T-cell (primary cell): ENCODE measurements around the gene HOXD13. TPM values are rescaled to one million over a fixed set of nuclear protein-coding genes. Genes with fewer than 3 reads are reported as not detected.

Experiments used
- ATAC-seq, 4 experiments: fragments of 200-7000 bp in 3 of 4; fragments of 150-1000 bp in 1 of 4; cut with Tn5 transposase; replicated peaks in 1 of 4; 1 replicate in 3 of 4; 2 replicates in 1 of 4; pipeline ENCODE4 v1.10.0; 2021; ENCODE audit warnings: moderate library complexity in 3 of 4, mild to moderate bottlenecking in 2 of 4, moderate number of reproducible peaks in 1 of 4
- CTCF ChIA-PET, 2 donors: fragments of 300-600 bp; sonication (Branson Sonifier 250); formaldehyde crosslinking; loops; one replicate each; lab custom pipeline; 2022; ENCODE audit warnings: antibody characterized with exemption in 2 of 2; lab: Charles Lee
- POLR2A ChIA-PET, 2 donors: fragments of 300-600 bp; sonication (Branson Sonifier 250); formaldehyde crosslinking; loops; one replicate each; lab custom pipeline; 2022; ENCODE audit warnings: antibody characterized with exemption in 2 of 2; lab: Charles Lee
- DNase-seq, 35 experiments: peaks; one replicate each; pipeline versions ENCODE4 v3.0.0 to v3.0.0-alpha.2; 2013 to 2023
- H3K27ac ChIP-seq: one replicate; pipeline ENCODE4 v1.5.1; 2013; ENCODE audit warnings: low read length
- H3K27me3 ChIP-seq, 2 experiments: replicated peaks in 1 of 2; 1 replicate in 1 of 2; 2 replicates in 1 of 2; pipeline versions ENCODE4 v1.6.1 to v1.7.0; 2013; ENCODE audit warnings: low read length in 1 of 2, mixed read lengths in 1 of 2; ENCODE audit not compliant: control insufficient read depth in 2 of 2, insufficient read depth in 2 of 2; ENCODE audit errors: extremely low read depth in 1 of 2
- H3K36me3 ChIP-seq, 2 donors: 1 replicate in 1 of 2; 2 replicates in 1 of 2; pipeline versions ENCODE4 v1.6.1 to v1.7.0; 2013; ENCODE audit warnings: low read length in 1 of 2; ENCODE audit not compliant: control insufficient read depth in 2 of 2, insufficient read depth in 1 of 2; ENCODE audit errors: extremely low read depth in 1 of 2
- H3K4me1 ChIP-seq, 2 experiments: 1 replicate in 1 of 2; 2 replicates in 1 of 2; pipeline versions ENCODE4 v1.6.1 to v1.7.0; 2013; ENCODE audit warnings: low read length in 2 of 2, mixed read lengths in 1 of 2; ENCODE audit not compliant: insufficient read depth in 2 of 2, control insufficient read depth in 1 of 2; ENCODE audit errors: extremely low read depth in 1 of 2
- H3K4me3 ChIP-seq, 2 donors: 1 replicate in 1 of 2; 2 replicates in 1 of 2; pipeline versions ENCODE4 v1.5.1 to v1.7.0; 2013; ENCODE audit warnings: mild to moderate bottlenecking in 2 of 2, low read length in 1 of 2, moderate library complexity in 1 of 2; ENCODE audit not compliant: control insufficient read depth in 1 of 2; ENCODE audit errors: extremely low read depth in 1 of 2
- H3K9me3 ChIP-seq: 2 replicates; pipeline ENCODE4 v1.7.0; 2013
- H3K27ac Mint-ChIP-seq, 2 donors: one replicate each; pipeline ENCODE4 v1.8.0; 2020 to 2021; ENCODE audit warnings: mild to moderate bottlenecking in 2 of 2, mixed read lengths in 2 of 2
- H3K27me3 Mint-ChIP-seq, 2 donors: one replicate each; pipeline ENCODE4 v1.8.0; 2021 to 2022; ENCODE audit warnings: mixed read lengths in 2 of 2
- H3K36me3 Mint-ChIP-seq: one replicate; pipeline ENCODE4 v1.8.0; 2021; ENCODE audit warnings: mixed read lengths
- H3K4me1 Mint-ChIP-seq, 3 donors: one replicate each; pipeline ENCODE4 v1.8.0; 2020 to 2022; ENCODE audit warnings: mixed read lengths in 3 of 3, mild to moderate bottlenecking in 1 of 3
- H3K4me3 Mint-ChIP-seq, 3 donors: one replicate each; pipeline ENCODE4 v1.8.0; 2020 to 2022; ENCODE audit warnings: mild to moderate bottlenecking in 3 of 3, mixed read lengths in 3 of 3, moderate library complexity in 3 of 3
- H3K9me3 Mint-ChIP-seq, 3 donors: one replicate each; pipeline ENCODE4 v1.8.0; 2020 to 2022; ENCODE audit warnings: mixed read lengths in 3 of 3
- WGBS: methylation state at CpG from one replicate; pipeline ENCODE4 v1.1.5; 2013; ENCODE audit warnings: missing lambda C conversion rate; ENCODE audit not compliant: insufficient coverage; 5-methylcytosine and 5-hydroxymethylcytosine counted together
- total RNA-seq, 35 experiments: library from RNA in 6 of 35; stranded (reverse) in 6 of 35; fragments of 120-200 nt in 1 of 35; gene quantifications; one replicate each; pipeline versions ENCODE4 v1.2.1 to v1.2.4 and lab custom pipeline; 2013 to 2026

Gene HOXD13
- total RNA-seq, 5 donors from 2014 or later (not counting 1 experiment from before 2014, with no cell fraction given): not detected

DNA sequence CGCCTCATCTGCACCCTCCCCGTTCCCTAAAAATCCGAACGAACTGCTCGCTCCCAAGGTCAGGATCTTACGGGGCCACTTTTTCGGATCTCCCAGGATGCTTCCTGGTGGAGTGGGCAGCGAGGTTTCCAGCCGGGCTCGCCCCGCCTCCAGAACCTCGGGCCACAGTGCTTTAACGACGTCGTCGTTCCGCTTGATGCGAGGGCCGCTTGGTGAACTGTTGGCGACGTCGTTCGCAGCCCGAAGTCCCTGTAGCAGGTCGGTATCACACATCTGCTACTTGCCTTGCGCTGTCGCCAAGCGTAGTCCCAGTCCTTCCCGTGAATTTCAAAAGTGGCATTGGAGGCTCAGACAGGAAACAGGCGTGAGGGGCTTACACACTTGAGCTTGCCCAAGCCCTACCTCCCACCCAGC is 24.1 kb upstream of the HOXD13 start:
- POLR2A ChIA-PET: no interaction called here
- no peak overlapping the region for H3K4me3 Mint-ChIP-seq
- H3K36me3 Mint-ChIP-seq: no peaks in the 10 kb centered on the region
- H3K36me3 ChIP-seq: no peaks in the 10 kb centered on the region
- no peaks in the 10 kb centered on the region for H3K9me3 Mint-ChIP-seq
- DNase-seq (no peak), ATAC-seq (no peak)
- H3K9me3 ChIP-seq: no peaks in the 10 kb centered on the region
- peaks cover 72 to 79% of the 10 kb centered on the region in 2 donors for H3K27me3 Mint-ChIP-seq
- no peak overlapping the region for H3K27ac Mint-ChIP-seq
- CTCF ChIA-PET: no interaction called here
- H3K4me1 ChIP-seq: peaks cover 0 to 13% of the 10 kb centered on the region in 2 experiments
- WGBS: 12% methylated on average over 25 of the region's 30 CpGs
- H3K4me3 ChIP-seq: no peak overlapping the region
- peaks cover 10 to 16% (median 12%) of the 10 kb centered on the region in 3 donors for H3K4me1 Mint-ChIP-seq
- H3K27ac ChIP-seq: no peak overlapping the region
- H3K27me3 ChIP-seq: peaks cover 33 to 78% of the 10 kb centered on the region in 2 experiments

GRCh38 chr2:176071330-176072291 is 20.9 kb upstream of the HOXD13 start:
- peaks cover 10 to 14% (median 12%) of the 10 kb centered on the region in 3 donors for H3K4me1 Mint-ChIP-seq
- POLR2A ChIA-PET: no interaction called here

GRCh38 chr2:176072292-176072669 is 20.2 kb upstream of the HOXD13 start:
- Histone ChIP-seq H3K36me3 (no peaks in the 10 kb centered on the region), H3K9me3 (peaks cover 2% of the 10 kb centered on the region), H3K27me3 (peaks cover 38 to 77% of the 10 kb centered on the region in 2 experiments), H3K27ac (no peak overlapping the region), H3K4me3 (peak overlapping the region in 1 of 2 donors; percentile 5), H3K4me1 (peaks cover 0 to 7% of the 10 kb centered on the region in 2 experiments)
- H3K4me1 Mint-ChIP-seq: peaks cover 8 to 12% (median 11%) of the 10 kb centered on the region in 3 donors
- H3K4me3 Mint-ChIP-seq: no peak overlapping the region
- CTCF ChIA-PET: no interaction called here
- no peaks in the 10 kb centered on the region for H3K36me3 Mint-ChIP-seq
- H3K9me3 Mint-ChIP-seq: peaks cover 7 to 9% (median 8%) of the 10 kb centered on the region in 3 donors
- DNase-seq: no peak
- peaks cover 83 to 94% of the 10 kb centered on the region in 2 donors for H3K27me3 Mint-ChIP-seq
- ATAC-seq: no peak
- POLR2A ChIA-PET: no interaction called here
- no CpG with 5 or more reads among the region's 5 CpGs for WGBS
- no peak overlapping the region for H3K27ac Mint-ChIP-seq

More at GRCh38 chr2:176071330-176072291, 20.9 kb upstream of the HOXD13 start:
- Histone ChIP-seq H3K4me3 (peak overlapping the region in 1 of 2 donors; percentile 5), H3K9me3 (peaks cover 2% of the 10 kb centered on the region), H3K27ac (no peak overlapping the region), H3K36me3 (no peaks in the 10 kb centered on the region), H3K27me3 (peaks cover 38 to 84% of the 10 kb centered on the region in 2 experiments), H3K4me1 (peaks cover 0 to 13% of the 10 kb centered on the region in 2 experiments)
- Mint-ChIP-seq H3K27ac (no peak overlapping the region), H3K36me3 (no peaks in the 10 kb centered on the region), H3K9me3 (peaks cover 7 to 8% (median 8%) of the 10 kb centered on the region in 3 donors), H3K27me3 (peaks cover 76 to 90% of the 10 kb centered on the region in 2 donors), H3K4me3 (no peak overlapping the region)
- no peak for DNase-seq
- no peak for ATAC-seq
- WGBS: 15% methylated on average over 52 of the region's 58 CpGs
- CTCF ChIA-PET: no interaction called here

- WGBS: 8% methylated on average over 18 of the region's 29 CpGs
- DNase-seq (no peak), ATAC-seq (no peak)
- peaks cover 82 to 89% of the 10 kb centered on the region in 2 donors for H3K27me3 Mint-ChIP-seq
- no peak overlapping the region for H3K4me3 ChIP-seq
- POLR2A ChIA-PET: no interaction called here
- peaks cover 36 to 67% of the 10 kb centered on the region in 2 experiments for H3K27me3 ChIP-seq
- peaks cover 6 to 8% (median 6%) of the 10 kb centered on the region in 3 donors for H3K4me1 Mint-ChIP-seq
- H3K36me3 Mint-ChIP-seq: no peaks in the 10 kb centered on the region
- peaks cover 8 to 9% (median 9%) of the 10 kb centered on the region in 3 donors for H3K9me3 Mint-ChIP-seq
- no peak overlapping the region for H3K27ac Mint-ChIP-seq
- no peaks in the 10 kb centered on the region for H3K4me1 ChIP-seq
- H3K9me3 ChIP-seq: peaks cover 2% of the 10 kb centered on the region
- no peaks in the 10 kb centered on the region for H3K36me3 ChIP-seq
- CTCF ChIA-PET: interaction anchor here (0.6 to 1.0 kb wide), 2 partner anchors 54 to 1345 kb away, joined by 3 to 9 read pairs; no protein-coding TSS in a partner anchor
- no peak overlapping the region for H3K4me3 Mint-ChIP-seq
- H3K27ac ChIP-seq: no peak overlapping the region
These were observed 19.3 kb upstream of the HOXD13 start for GRCh38 chr2:176072951-176073904.

DNA sequence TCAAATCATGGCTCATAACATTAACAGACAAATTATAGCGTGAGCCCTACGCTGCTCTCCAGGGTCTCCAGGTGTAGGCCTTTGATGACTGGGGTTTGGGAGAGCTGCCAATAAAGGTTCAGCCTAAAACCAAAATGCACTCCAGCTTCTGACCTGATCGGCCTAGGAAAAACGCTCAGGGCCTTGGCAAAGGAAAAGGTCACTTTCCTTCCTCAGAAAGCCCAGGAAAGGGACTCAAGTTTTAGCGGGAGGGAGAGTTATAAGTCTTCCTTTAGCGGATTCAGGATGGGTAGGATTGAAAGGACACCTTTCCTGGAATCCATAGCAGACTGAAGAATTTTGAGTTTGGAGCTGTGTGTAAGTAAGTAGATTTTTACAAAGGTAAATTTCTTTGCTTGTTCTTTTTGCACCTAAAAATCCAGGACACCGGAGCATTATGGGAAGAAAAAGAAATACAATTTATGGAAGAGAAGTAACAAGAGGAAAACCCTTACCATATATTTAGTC is 17.5 kb upstream of the HOXD13 start:
- peaks cover 11% of the 10 kb centered on the region for H3K36me3 Mint-ChIP-seq
- no peak overlapping the region for H3K4me3 Mint-ChIP-seq
- ChIA-PET CTCF (interaction anchor here in 1 of 2 donors (1.1 kb wide), 1 partner anchor 52 kb away, joined by 3 read pairs; no protein-coding TSS in a partner anchor), POLR2A (no interaction called here)
- H3K9me3 ChIP-seq: peaks cover 4% of the 10 kb centered on the region
- H3K27ac Mint-ChIP-seq: no peak overlapping the region
- peaks cover 11 to 13% (median 11%) of the 10 kb centered on the region in 3 donors for H3K4me1 Mint-ChIP-seq
- no peak for ATAC-seq
- peaks cover 79 to 87% of the 10 kb centered on the region in 2 donors for H3K27me3 Mint-ChIP-seq
- WGBS: 42% methylated on average over 2 of the region's 7 CpGs
- peaks cover 9 to 15% (median 14%) of the 10 kb centered on the region in 3 donors for H3K9me3 Mint-ChIP-seq
- no peak overlapping the region for H3K27ac ChIP-seq
- H3K36me3 ChIP-seq: no peaks in the 10 kb centered on the region
- DNase-seq: no peak
- peaks cover 35 to 68% of the 10 kb centered on the region in 2 experiments for H3K27me3 ChIP-seq
- peaks cover 0 to 8% of the 10 kb centered on the region in 2 experiments for H3K4me1 ChIP-seq
- no peak overlapping the region for H3K4me3 ChIP-seq
